Sigmoid colon (tissue), 4 donors: ENCODE results near the gene TSC22D4.

Experiments used
- CTCF ChIP-seq, 4 experiments: fragments of 450-650 bp in 3 of 4; fragments of 200-600 bp in 1 of 4; IDR thresholded peaks; one replicate each; pipeline ENCODE4 v1.5.1; 2016 to 2019; ENCODE audit warnings: antibody characterized with exemption in 4 of 4, mild to moderate bottlenecking in 3 of 4, moderate library complexity in 2 of 4
- EP300 ChIP-seq, 4 donors: sonication (generic); formaldehyde crosslinking; IDR thresholded peaks; one replicate each; pipeline ENCODE4 v1.6.1; 2017; ENCODE audit warnings: antibody characterized with exemption in 4 of 4
- POLR2A ChIP-seq, 2 donors: fragments of 450-650 bp; IDR thresholded peaks; one replicate each; pipeline ENCODE4 v1.6.1; 2016; ENCODE audit warnings: antibody characterized with exemption in 2 of 2, mild to moderate bottlenecking in 2 of 2, moderate library complexity in 2 of 2
- POLR2AphosphoS5 ChIP-seq, 4 donors: sonication (generic); formaldehyde crosslinking; IDR thresholded peaks; one replicate each; pipeline ENCODE4 v1.6.1; 2017; ENCODE audit warnings: antibody characterized with exemption in 4 of 4

- no peak for TF ChIP-seq POLR2AphosphoS5 (IDR thresholded peaks at IDR 0.05)
- TF ChIP-seq CTCF (IDR thresholded peaks at IDR 0.05) = no peak
- no peak for TF ChIP-seq POLR2A (IDR thresholded peaks at IDR 0.05)
- no peak for TF ChIP-seq EP300 (IDR thresholded peaks at IDR 0.05)
Measured at GRCh38 chr7:100472121-100472851, 6.7 kb downstream of the TSC22D4 start.
